ENCODE data around the gene DENND2C. TPM values are rescaled to one million over a fixed set of nuclear protein-coding genes. Genes with fewer than 3 reads are reported as not detected.

DENND2C gene
- total RNA-seq, 1 experiment from 2014 or later: 3.6 TPM

DNA sequence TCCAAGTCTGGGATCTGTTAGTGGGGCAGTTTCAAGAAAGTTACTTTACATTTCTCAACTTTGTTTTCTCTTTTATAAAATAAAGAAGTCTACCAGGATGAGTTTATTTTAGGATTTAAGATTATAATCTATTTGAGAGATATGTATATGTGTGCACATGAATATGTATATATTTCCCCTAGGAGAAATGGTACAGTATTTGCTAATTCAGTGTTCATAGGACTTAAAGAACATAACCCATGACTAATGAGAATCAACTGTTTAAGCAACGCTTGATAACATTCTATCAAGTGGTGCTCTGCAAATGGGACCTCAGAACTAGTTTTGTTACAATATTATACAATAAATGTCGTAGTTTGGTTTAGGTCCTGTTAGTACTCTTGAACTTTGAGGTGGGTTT is 95.5 kb downstream of the DENND2C start:
- Histone ChIP-seq H3K9me2 (ENCODE audit: insufficient read depth) (no peaks in the 10 kb centered on the region), H2AFZ (ENCODE audit: low read depth, low read length, poor library complexity, severe bottlenecking) (no peak overlapping the region), H3K27ac (ENCODE audit: low read depth, low read length) (no peak overlapping the region), H3K4me1 (ENCODE audit: control insufficient read depth in 1 of 2, insufficient read depth in 2 of 2, low read length in 2 of 2) (no peaks in the 10 kb centered on the region), H3K4me2 (ENCODE audit: low read length) (no peak overlapping the region), H3K36me3 (ENCODE audit: control insufficient read depth in 1 of 2, insufficient read depth in 2 of 2, low read length in 2 of 2) (peaks cover 40 to 44% of the 10 kb centered on the region in 2 experiments; a peak in 2 of 4 replicates), H3K9me3 (ENCODE audit: control insufficient read depth in 1 of 2, insufficient read depth in 1 of 2, low read depth in 1 of 2, low read length in 2 of 2) (no peaks in the 10 kb centered on the region), H3K4me3 (replicated peaks in 1 of 2; ENCODE audit: low read depth in 1 of 2, low read length in 2 of 2) (no peak overlapping the region), H3K27me3 (ENCODE audit: insufficient read depth, low read length) (no peaks in the 10 kb centered on the region), H3K79me2 (ENCODE audit: insufficient read depth, low read length) (peaks cover 29% of the 10 kb centered on the region), H4K20me1 (ENCODE audit: insufficient read depth) (no peaks in the 10 kb centered on the region), H3K9ac (ENCODE audit: low read length) (no peak overlapping the region)
- no peak for ATAC-seq
- intact Hi-C loops (cut with micrococcal nuclease): no loop called here
- POLR2A ChIA-PET: interaction anchor here (1.3 kb wide), 1 partner anchor 10 kb away, joined by 3 read pairs; no protein-coding TSS in a partner anchor
- BruUV-seq (replicated peaks): no TSS peak
- TF ChIP-seq SIN3A (IDR thresholded peaks at IDR 0.05; ENCODE audit: low read depth) (no peak), CEBPB (IDR thresholded peaks at IDR 0.05; ENCODE audit: low read depth) (no peak), POLR2A (IDR thresholded peaks at IDR 0.05; ENCODE audit: borderline replicate concordance, extremely low read depth, insufficient read depth, insufficient read length) (no peak), EZH2phosphoT487 (IDR thresholded peaks at IDR 0.05; ENCODE audit: borderline replicate concordance) (no peak), TCF7L2 (IDR thresholded peaks at IDR 0.05; ENCODE audit: borderline replicate concordance, extremely low read depth, insufficient read depth, insufficient read length) (no peak), EGR1 (IDR thresholded peaks at IDR 0.05; ENCODE audit: low read depth) (no peak), SP1 (IDR thresholded peaks at IDR 0.05; ENCODE audit: low read depth) (no peak)
- TF ChIP-seq, protein P1, sequence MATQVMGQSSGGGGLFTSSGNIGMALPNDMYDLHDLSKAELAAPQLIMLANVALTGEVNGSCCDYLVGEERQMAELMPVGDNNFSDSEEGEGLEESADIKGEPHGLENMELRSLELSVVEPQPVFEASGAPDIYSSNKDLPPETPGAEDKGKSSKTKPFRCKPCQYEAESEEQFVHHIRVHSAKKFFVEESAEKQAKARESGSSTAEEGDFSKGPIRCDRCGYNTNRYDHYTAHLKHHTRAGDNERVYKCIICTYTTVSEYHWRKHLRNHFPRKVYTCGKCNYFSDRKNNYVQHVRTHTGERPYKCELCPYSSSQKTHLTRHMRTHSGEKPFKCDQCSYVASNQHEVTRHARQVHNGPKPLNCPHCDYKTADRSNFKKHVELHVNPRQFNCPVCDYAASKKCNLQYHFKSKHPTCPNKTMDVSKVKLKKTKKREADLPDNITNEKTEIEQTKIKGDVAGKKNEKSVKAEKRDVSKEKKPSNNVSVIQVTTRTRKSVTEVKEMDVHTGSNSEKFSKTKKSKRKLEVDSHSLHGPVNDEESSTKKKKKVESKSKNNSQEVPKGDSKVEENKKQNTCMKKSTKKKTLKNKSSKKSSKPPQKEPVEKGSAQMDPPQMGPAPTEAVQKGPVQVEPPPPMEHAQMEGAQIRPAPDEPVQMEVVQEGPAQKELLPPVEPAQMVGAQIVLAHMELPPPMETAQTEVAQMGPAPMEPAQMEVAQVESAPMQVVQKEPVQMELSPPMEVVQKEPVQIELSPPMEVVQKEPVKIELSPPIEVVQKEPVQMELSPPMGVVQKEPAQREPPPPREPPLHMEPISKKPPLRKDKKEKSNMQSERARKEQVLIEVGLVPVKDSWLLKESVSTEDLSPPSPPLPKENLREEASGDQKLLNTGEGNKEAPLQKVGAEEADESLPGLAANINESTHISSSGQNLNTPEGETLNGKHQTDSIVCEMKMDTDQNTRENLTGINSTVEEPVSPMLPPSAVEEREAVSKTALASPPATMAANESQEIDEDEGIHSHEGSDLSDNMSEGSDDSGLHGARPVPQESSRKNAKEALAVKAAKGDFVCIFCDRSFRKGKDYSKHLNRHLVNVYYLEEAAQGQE (IDR thresholded peaks at IDR 0.05; ENCODE audit: low read depth): no peak
- TF ChIP-seq, protein P2, sequence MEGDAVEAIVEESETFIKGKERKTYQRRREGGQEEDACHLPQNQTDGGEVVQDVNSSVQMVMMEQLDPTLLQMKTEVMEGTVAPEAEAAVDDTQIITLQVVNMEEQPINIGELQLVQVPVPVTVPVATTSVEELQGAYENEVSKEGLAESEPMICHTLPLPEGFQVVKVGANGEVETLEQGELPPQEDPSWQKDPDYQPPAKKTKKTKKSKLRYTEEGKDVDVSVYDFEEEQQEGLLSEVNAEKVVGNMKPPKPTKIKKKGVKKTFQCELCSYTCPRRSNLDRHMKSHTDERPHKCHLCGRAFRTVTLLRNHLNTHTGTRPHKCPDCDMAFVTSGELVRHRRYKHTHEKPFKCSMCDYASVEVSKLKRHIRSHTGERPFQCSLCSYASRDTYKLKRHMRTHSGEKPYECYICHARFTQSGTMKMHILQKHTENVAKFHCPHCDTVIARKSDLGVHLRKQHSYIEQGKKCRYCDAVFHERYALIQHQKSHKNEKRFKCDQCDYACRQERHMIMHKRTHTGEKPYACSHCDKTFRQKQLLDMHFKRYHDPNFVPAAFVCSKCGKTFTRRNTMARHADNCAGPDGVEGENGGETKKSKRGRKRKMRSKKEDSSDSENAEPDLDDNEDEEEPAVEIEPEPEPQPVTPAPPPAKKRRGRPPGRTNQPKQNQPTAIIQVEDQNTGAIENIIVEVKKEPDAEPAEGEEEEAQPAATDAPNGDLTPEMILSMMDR (IDR thresholded peaks at IDR 0.05 in 2 of 3, conservative IDR thresholded peaks at IDR 0.05 in 1 of 3; ENCODE audit: borderline replicate concordance in 1 of 3, insufficient read depth in 1 of 3, low read depth in 2 of 3, low read length in 2 of 3): no peak
- TF ChIP-seq, protein P3, sequence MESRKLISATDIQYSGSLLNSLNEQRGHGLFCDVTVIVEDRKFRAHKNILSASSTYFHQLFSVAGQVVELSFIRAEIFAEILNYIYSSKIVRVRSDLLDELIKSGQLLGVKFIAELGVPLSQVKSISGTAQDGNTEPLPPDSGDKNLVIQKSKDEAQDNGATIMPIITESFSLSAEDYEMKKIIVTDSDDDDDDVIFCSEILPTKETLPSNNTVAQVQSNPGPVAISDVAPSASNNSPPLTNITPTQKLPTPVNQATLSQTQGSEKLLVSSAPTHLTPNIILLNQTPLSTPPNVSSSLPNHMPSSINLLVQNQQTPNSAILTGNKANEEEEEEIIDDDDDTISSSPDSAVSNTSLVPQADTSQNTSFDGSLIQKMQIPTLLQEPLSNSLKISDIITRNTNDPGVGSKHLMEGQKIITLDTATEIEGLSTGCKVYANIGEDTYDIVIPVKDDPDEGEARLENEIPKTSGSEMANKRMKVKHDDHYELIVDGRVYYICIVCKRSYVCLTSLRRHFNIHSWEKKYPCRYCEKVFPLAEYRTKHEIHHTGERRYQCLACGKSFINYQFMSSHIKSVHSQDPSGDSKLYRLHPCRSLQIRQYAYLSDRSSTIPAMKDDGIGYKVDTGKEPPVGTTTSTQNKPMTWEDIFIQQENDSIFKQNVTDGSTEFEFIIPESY (IDR thresholded peaks at IDR 0.05; ENCODE audit: extremely low read depth, insufficient replicate concordance, low read length): no peak
- DNase-seq (ENCODE audit: low read depth, low spot score): no peak
- RAD21 ChIA-PET (ENCODE audit: low non-redundant PET in 1 of 2, low total read pairs in 2 of 2, uncharacterized antibody in 2 of 2, unreplicated experiment in 2 of 2): no interaction called here
- CTCF ChIA-PET: no interaction called here
